Stimulated activated CD4-positive, alpha-beta T cell treated with anti-CD3 and anti-CD28 coated beads, TNF-alpha, amount 100 ng/mL, for 24 hours (primary cell): ENCODE data around the gene C3orf52.

Source experiments
- DNase-seq, 3 experiments: peaks; one replicate each; pipeline ENCODE4 v3.0.0-alpha.2; 2020; ENCODE audit warnings: low read depth in 3 of 3

C3orf52 gene

DNA sequence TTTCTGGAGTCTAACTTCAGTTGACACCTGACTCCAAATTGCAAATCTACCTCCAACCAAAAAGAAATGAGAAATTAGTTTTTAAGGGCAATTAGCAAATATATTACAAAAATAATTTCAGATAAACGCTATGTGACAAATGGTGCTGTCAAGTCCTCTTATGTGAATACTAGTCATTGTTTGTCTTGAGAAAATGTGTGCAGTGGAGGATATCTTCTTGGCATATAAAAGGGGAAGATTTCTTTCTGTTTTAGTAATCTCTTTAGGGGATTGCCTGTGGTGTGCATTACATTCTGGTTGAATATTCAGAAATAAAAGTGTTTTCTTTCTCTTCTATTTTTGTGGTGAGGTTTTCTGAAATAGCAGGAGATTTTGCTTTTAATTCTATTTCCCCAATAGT, 49.9 kb downstream of the C3orf52 start:
- DNase-seq = no peak

DNA sequence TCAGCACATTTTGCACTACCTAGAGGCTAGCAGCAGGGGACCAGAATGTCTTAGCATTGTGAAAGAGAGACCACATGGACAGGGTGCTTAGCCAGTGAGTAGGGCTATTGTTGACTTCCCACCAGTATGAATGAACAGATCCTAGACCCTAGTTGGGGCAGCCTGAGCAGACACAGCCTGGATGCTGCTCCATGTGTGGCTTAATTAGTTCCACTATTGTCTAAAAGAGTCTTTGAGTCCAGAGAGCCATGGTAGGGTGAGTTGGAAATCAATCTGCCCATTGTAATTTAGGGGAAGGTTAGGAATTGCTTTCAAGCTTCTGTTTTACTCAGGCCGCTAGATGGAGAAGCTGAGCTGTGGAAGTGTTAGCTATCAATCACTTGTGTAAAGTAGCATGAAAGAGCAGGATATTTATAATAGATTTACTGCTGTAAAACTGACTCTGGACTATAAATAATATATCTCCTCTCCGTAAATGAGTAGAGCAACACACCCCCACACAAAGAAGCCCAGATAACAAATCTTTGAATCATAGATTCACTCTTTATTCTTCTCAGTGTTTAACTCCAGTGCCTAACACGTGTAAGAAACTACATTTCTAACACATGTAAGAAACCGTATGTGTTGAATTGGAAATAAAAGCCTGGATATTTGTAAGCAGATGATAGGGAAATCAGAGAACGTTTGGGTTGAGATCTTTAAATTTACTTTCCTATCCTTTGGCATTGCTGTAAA, 50.9 kb downstream of the C3orf52 start:
- DNase-seq = no peak

- no peak for DNase-seq
Observed at GRCh38 chr3:112137781-112138180, 51.6 kb downstream of the C3orf52 start.

DNA sequence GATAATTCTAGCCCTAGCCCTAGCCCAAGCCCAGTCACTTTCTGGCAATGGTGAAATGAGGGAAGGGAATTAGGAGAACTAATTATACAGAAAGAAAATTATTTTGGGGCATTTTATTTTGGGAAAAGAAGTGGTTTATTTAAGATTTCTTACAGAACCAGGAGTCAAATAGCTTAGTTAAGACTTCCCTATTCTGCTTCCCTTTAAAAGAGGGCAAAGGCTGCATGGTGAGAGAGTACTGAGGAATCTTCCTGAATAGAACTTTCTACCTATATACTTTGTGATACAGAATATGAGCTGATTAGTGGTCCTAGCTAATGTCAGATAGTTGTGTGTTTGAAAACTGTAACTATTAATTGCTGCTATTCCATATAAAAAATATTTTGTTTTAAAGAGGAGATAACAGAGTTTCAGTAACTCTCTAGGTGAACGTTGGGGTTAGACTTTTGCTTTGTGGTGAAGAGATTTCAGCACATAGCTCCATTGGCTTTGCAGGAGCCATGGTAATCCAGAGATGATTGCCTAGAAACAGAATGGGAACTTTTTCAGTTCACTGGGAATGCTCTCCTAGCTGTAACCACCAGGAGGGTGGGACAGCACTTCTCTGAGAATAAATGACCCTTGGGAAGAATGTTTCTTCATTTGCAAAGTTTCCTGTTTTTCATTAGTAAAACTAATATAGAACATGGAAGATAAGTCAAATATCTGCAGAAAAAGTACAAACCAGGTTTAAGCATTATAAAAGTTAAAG, 52.2 kb downstream of the C3orf52 start:
- no peak for DNase-seq

DNA sequence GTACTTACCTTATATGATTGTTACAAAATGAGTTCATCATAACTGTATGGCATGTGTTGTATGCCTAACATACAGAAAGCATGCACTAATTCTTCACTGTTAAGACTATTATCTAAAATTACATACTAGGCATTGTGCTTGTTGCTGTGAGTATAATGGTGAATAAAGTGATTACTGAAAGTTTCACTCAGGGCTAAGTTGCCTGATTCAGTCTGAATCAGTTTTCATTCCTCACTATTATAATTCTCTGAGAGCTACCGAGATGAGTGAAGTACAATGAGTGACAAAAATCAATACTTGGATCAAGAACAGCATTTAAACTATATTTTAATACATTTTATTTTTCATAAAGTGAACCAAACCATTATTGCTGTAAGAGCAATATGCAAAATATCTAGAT, 54.4 kb downstream of the C3orf52 start:
- DNase-seq = no peak

GRCh38 chr3:112141293-112141692, 55.1 kb downstream of the C3orf52 start:
- no peak for DNase-seq

DNA sequence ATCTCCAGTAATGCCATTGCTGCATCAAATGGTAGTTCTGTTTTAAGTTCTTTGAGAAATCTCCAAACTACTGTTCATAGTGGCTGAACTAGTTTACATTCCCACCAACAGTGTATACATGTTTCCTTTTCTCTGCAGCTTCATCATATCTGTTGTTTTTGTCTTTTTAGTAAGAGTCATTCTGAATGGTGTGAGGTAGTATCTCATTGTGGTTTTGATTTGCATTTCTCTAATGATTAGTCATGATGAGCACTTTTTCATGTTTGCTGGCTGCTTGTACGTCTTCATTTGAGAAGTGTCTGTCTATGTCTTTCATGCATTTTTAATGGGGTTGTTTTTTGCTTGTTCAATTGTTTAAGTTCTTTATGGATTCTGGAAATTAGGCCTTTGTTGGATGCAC, 57.1 kb downstream of the C3orf52 start:
- DNase-seq = no peak

GRCh38 chr3:112143689-112144088, 57.5 kb downstream of the C3orf52 start:
- DNase-seq = no peak

GRCh38 chr3:112149136-112149535, 62.9 kb downstream of the C3orf52 start:
- no peak for DNase-seq

- no peak for DNase-seq
Observed at GRCh38 chr3:112167758-112168157, 81.6 kb downstream of the C3orf52 start.
